Measurements from ENCODE around the gene HNRNPF. TPM values are rescaled to one million over a fixed set of nuclear protein-coding genes. Genes with fewer than 3 reads are reported as not detected.
A peak's percentile ranks its signal among the peaks of the same experiment; 100 is the strongest.

HNRNPF gene
- total and polyA plus RNA-seq, 2 of the 8 experiments (the other 6 are each of a cell fraction or from before 2014, with no cell fraction given), result 209 to 389 TPM

- POLR2A ChIA-PET (ENCODE audit: partially characterized antibody), result interaction anchor here (0.6 to 3.9 kb wide), 20 partner anchors 9 to 589 kb away, joined by 3 to 104 read pairs (median 6); partner anchors contain the start of gene ZNF487
These were observed 1.8 kb downstream of the HNRNPF start for GRCh38 chr10:43407148-43407575.

More at GRCh38 chr10:43407148-43407575, 1.8 kb downstream of the HNRNPF start:
- TF ChIP-seq RXRA (IDR thresholded peaks at IDR 0.05; ENCODE audit: insufficient read depth, low read depth, low read length) (no peak), SIN3A (conservative IDR thresholded peaks at IDR 0.05 in 1 of 2, IDR thresholded peaks at IDR 0.05 in 1 of 2; ENCODE audit: low read depth in 1 of 2, low read length in 2 of 2) (0 out of 4 replicates have a peak, but pooled peaks of 1 of the 2 experiments have one; percentile 9)
- H2BK12ac ChIP-seq (ENCODE audit: low read depth, low read length), result no peak overlapping the region; the same call in 1 of the 2 replicates
- no peak overlapping the region for H2BK15ac ChIP-seq (ENCODE audit: low read length)
- H3K56ac ChIP-seq (replicated peaks; ENCODE audit: insufficient read length, low read depth, low read length), result peak overlapping the region; percentile 90
- CTCF ChIA-PET (ENCODE audit: partially characterized antibody), result interaction anchor here (0.6 to 1.8 kb wide), 5 partner anchors 11 to 618 kb away, joined by 3 to 6 read pairs (median 4); partner anchors contain the start of gene ZNF32
- peak overlapping the region; percentile 89 to 92 (median 90) for H3K9ac ChIP-seq (replicated peaks in 1 of 4; ENCODE audit: extremely low read depth in 1 of 4, low read depth in 3 of 4, low read length in 3 of 4)
- H3K36me3 ChIP-seq (ENCODE audit: control insufficient read depth in 2 of 4, insufficient read depth in 4 of 4, low read length in 3 of 4), result no peaks in the 10 kb centered on the region; a peak in 1 of 8 replicates
- FAIRE-seq (no peak), DNase-seq (ENCODE audit: low read depth in 1 of 2, low spot score in 2 of 2) (no peak)
- peak overlapping the region; percentile 96; the same call in 1 of the 2 replicates for H4K8ac ChIP-seq (ENCODE audit: extremely low read depth, insufficient read depth, low read length)
- H4K5ac ChIP-seq (ENCODE audit: insufficient read length, low read depth, low read length), result peak overlapping the region; percentile 80
- no peaks in the 10 kb centered on the region for H3K27me3 ChIP-seq (replicated peaks in 1 of 4; ENCODE audit: control insufficient read depth in 3 of 4, extremely low read depth in 1 of 4, insufficient read depth in 3 of 4, low read length in 3 of 4)
- H3K27ac ChIP-seq (ENCODE audit: low read depth, low read length), result peak overlapping the region; percentile 99; the same call in 1 of the 2 replicates
- peak overlapping the region; percentile 99 for H3K4ac ChIP-seq (replicated peaks; ENCODE audit: insufficient read length, low read depth, low read length)
- no peak overlapping the region for H4K91ac ChIP-seq (replicated peaks; ENCODE audit: insufficient read length, low read length)
- H2AK5ac ChIP-seq (ENCODE audit: low read depth, low read length), result no peak overlapping the region
- 1% methylated on average over 39 of the region's 59 CpGs; no CpG with 5 or more reads in 1 of the 2 experiments for WGBS, 2 experiments (ENCODE audit: extremely low coverage in 1 of 2, insufficient coverage in 1 of 2, insufficient read length in 1 of 2, insufficient replicate concordance in 2 of 2, low coverage in 1 of 2, low lambda C conversion rate in 2 of 2, missing lambda C conversion rate in 1 of 2)
- H2BK20ac ChIP-seq (ENCODE audit: low read length), result no peak overlapping the region
- H3K4me3 ChIP-seq (ENCODE audit: extremely low read depth in 1 of 4, insufficient read depth in 2 of 4, low read depth in 3 of 4, low read length in 4 of 4), result peak overlapping the region; percentile 61 to 97 (median 89)
- H3K79me1 ChIP-seq (ENCODE audit: low read depth, low read length), result no peaks in the 10 kb centered on the region
- peaks cover 0 to 9% (median 4%) of the 10 kb centered on the region in 4 experiments; a peak in 5 of 7 replicates for H3K4me1 ChIP-seq (replicated peaks in 1 of 4; ENCODE audit: control insufficient read depth in 3 of 4, insufficient read depth in 4 of 4, low read length in 3 of 4)
- no peaks in the 10 kb centered on the region for H3K9me3 ChIP-seq (ENCODE audit: insufficient read depth in 2 of 2, low read depth in 1 of 2, low read length in 1 of 2)
- peak overlapping the region; percentile 48; the same call in 1 of the 2 replicates for H3K18ac ChIP-seq (ENCODE audit: extremely low read depth, low read length)
- no peak overlapping the region for H3K23ac ChIP-seq (ENCODE audit: insufficient read length)
- H3K23me2 ChIP-seq (ENCODE audit: low read depth, low read length), result peaks cover 9% of the 10 kb centered on the region; the same call in 1 of the 2 replicates
- peak overlapping the region; percentile 54 for H2BK120ac ChIP-seq (replicated peaks; ENCODE audit: low read depth, low read length)
- peaks cover 48 to 62% of the 10 kb centered on the region in 2 experiments for H3K79me2 ChIP-seq (ENCODE audit: control insufficient read depth in 1 of 2, insufficient read depth in 2 of 2, low read length in 2 of 2)
- no peak overlapping the region for H2AFZ ChIP-seq (ENCODE audit: low read length)
- peak overlapping the region; percentile 80 to 87 for H3K4me2 ChIP-seq (ENCODE audit: insufficient read depth in 1 of 2, low read depth in 2 of 2, low read length in 2 of 2)
- H2BK5ac ChIP-seq (ENCODE audit: low read depth, low read length), result peak overlapping the region; percentile 93; the same call in 1 of the 2 replicates
- peaks cover 9 to 14% of the 10 kb centered on the region in 2 experiments for H4K20me1 ChIP-seq (replicated peaks in 1 of 2; ENCODE audit: control insufficient read depth in 1 of 2, insufficient read depth in 2 of 2, low read length in 2 of 2)
- H3K14ac ChIP-seq (ENCODE audit: insufficient read length), result peak overlapping the region; percentile 23

Measured in H1 (cell line).